ENCODE measurements around the gene BAG3.

BAG3 gene

GRCh38 chr10:119725828-119726675 is 74.9 kb downstream of the BAG3 start, which contains the start of gene INPP5F (continued):
- no peak for TF ChIP-seq ZNF488 (tag by site-specific recombination; IDR thresholded peaks at IDR 0.05)
- no peak; the same call in 1 of the 2 replicates for TF ChIP-seq ZNF629 (tag by site-specific recombination; IDR thresholded peaks at IDR 0.05)
- no peak for TF ChIP-seq ZNF350 (tag by site-specific recombination; IDR thresholded peaks at IDR 0.05)
- no peak for TF ChIP-seq SALL2 (tag by site-specific recombination; IDR thresholded peaks at IDR 0.05; ENCODE audit: borderline replicate concordance)
- TF ChIP-seq ZNF394 (tag by site-specific recombination; IDR thresholded peaks at IDR 0.05; ENCODE audit: borderline replicate concordance): peak; percentile 81; the same call in 1 of the 2 replicates
- TF ChIP-seq ZNF292 (tag by site-specific recombination; IDR thresholded peaks at IDR 0.05; ENCODE audit: borderline replicate concordance, low read depth): no peak
- no peak for TF ChIP-seq ZNF335 (tag by site-specific recombination; conservative IDR thresholded peaks at IDR 0.05)
- no peak for TF ChIP-seq TRIM28 (IDR thresholded peaks at IDR 0.05; ENCODE audit: borderline replicate concordance, low read length)
- no peak for TF ChIP-seq ZNF654 (tag by site-specific recombination; IDR thresholded peaks at IDR 0.05; ENCODE audit: low read depth)
- TF ChIP-seq SCRT1 (tag by site-specific recombination; IDR thresholded peaks at IDR 0.05; ENCODE audit: borderline replicate concordance): no peak
- no peak for TF ChIP-seq ZNF701 (tag by site-specific recombination; IDR thresholded peaks at IDR 0.05)
- no peak for TF ChIP-seq GLI4 (tag by site-specific recombination; IDR thresholded peaks at IDR 0.05)
- peak; percentile 100 for TF ChIP-seq IKZF3 (tag by site-specific recombination; IDR thresholded peaks at IDR 0.05)
- TF ChIP-seq ZNF580 (tag by site-specific recombination; IDR thresholded peaks at IDR 0.05): no peak
- TF ChIP-seq KLF1 (tag by site-specific recombination; IDR thresholded peaks at IDR 0.05): peak; percentile 69; the same call in 1 of the 2 replicates
- no peak for TF ChIP-seq ZNF610 (tag by site-specific recombination; IDR thresholded peaks at IDR 0.05; ENCODE audit: borderline replicate concordance)
- TF ChIP-seq ZNF692 (tag by site-specific recombination; IDR thresholded peaks at IDR 0.05): no peak
- no peak for TF ChIP-seq ZNF280D (tag by site-specific recombination; IDR thresholded peaks at IDR 0.05)
- no peak; the same call in none of the 2 replicates for TF ChIP-seq ZNF600 (tag by site-specific recombination; IDR thresholded peaks at IDR 0.05)
- TF ChIP-seq ZFHX2 (tag by site-specific recombination; conservative IDR thresholded peaks at IDR 0.05): no peak
- no peak for TF ChIP-seq ZNF560 (tag by site-specific recombination; IDR thresholded peaks at IDR 0.05; ENCODE audit: borderline replicate concordance)
- TF ChIP-seq ZNF777 (tag by site-specific recombination; IDR thresholded peaks at IDR 0.05; ENCODE audit: borderline replicate concordance): no peak
- no peak; the same call in 1 of the 2 replicates for TF ChIP-seq YY1 (tag by site-specific recombination; IDR thresholded peaks at IDR 0.05)
- TF ChIP-seq MYNN (tag by site-specific recombination; IDR thresholded peaks at IDR 0.05; ENCODE audit: borderline replicate concordance): no peak
- TF ChIP-seq ZSCAN4 (tag by site-specific recombination; IDR thresholded peaks at IDR 0.05): no peak
- TF ChIP-seq ZNF426 (tag by site-specific recombination; IDR thresholded peaks at IDR 0.05): no peak
- no peak for TF ChIP-seq ZNF571 (tag by site-specific recombination; IDR thresholded peaks at IDR 0.05)
- TF ChIP-seq ZNF311 (tag by site-specific recombination; IDR thresholded peaks at IDR 0.05; ENCODE audit: borderline replicate concordance): no peak
- TF ChIP-seq PRDM10 (tag by site-specific recombination; IDR thresholded peaks at IDR 0.05): peak; percentile 68

Data from HEK293 (cell line).